Ascending aorta (tissue), 2 donors: ENCODE measurements around the gene CFAP74. TPM values are rescaled to one million over a fixed set of nuclear protein-coding genes. Genes with fewer than 3 reads are reported as not detected.
A peak's percentile ranks its signal among the peaks of the same experiment; 100 is the strongest.

Experiments
- DNase-seq, 2 donors: peaks; one replicate each; pipeline ENCODE4 v3.0.0-alpha.2; 2019; ENCODE audit warnings: low spot score in 2 of 2
- H3K27ac ChIP-seq, 2 donors: fragments of 200-600 bp; sonication (generic); one replicate each; pipeline ENCODE4 v1.5.1; 2016 to 2017; ENCODE audit warnings: mild to moderate bottlenecking in 1 of 2
- H3K27me3 ChIP-seq: fragments of 200-600 bp; sonication (generic); one replicate; pipeline ENCODE4 v1.5.1; 2017
- H3K36me3 ChIP-seq, 2 donors: fragments of 200-600 bp; sonication (generic); one replicate each; pipeline ENCODE4 v1.5.1; 2016
- H3K4me1 ChIP-seq, 2 donors: fragments of 200-600 bp; sonication (generic); one replicate each; pipeline ENCODE4 v1.5.1; 2016 to 2017; ENCODE audit warnings: mild to moderate bottlenecking in 1 of 2
- H3K4me3 ChIP-seq, 2 donors: fragments of 200-600 bp; sonication (generic); one replicate each; pipeline ENCODE4 v1.5.1; 2016 to 2017; ENCODE audit warnings: mild to moderate bottlenecking in 1 of 2
- H3K9me3 ChIP-seq, 2 donors: fragments of 200-600 bp; sonication (generic); one replicate each; pipeline ENCODE4 v1.5.1; 2016
- CTCF ChIP-seq, 3 experiments: fragments of 200-600 bp in 2 of 3; fragments of 450-650 bp in 1 of 3; sonication (generic) in 2 of 3; IDR thresholded peaks; one replicate each; pipeline ENCODE4 v1.5.1; 2016 to 2019; ENCODE audit warnings: antibody characterized with exemption in 3 of 3, mild to moderate bottlenecking in 1 of 3, moderate library complexity in 1 of 3
- intact Hi-C: fragments of 100-400 bp; cut with DNase I; formaldehyde crosslinking; loops from one replicate; pipeline ENCODE4 v1.15.1; 2023
- total RNA-seq: library from RNA; depleted of rRNA; stranded (reverse); fragments of >200 nt; gene quantifications from one replicate; pipeline ENCODE4 v1.1.0, GENCODE V29; 2016

Gene CFAP74
- total RNA-seq, 1 donor from 2014 or later: not detected

DNA sequence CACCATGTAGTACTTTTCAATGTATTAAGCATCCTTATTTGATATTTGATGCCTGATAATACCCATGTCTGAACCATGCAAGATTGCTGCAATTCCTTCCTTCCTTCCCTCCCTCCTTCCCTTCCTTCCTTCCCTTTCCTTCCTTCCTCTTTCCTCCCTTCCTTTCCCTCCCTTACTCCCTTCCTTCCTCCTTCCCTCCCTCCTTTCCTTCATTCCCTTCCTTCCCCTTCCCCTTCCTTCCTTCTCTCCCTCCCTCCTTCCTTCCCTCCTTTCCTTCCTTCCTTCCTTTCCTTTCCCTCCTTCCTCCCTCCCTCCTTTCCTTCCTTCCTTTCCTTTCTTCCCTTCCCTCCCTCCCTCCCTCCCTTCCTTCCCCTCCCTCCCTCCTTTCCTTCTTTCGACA lies 54.8 kb downstream of the CFAP74 start:
- no peak for DNase-seq
- no peak for TF ChIP-seq CTCF (IDR thresholded peaks at IDR 0.05)
- Histone ChIP-seq H3K4me3 (no peak overlapping the region), H3K4me1 (no peaks in the 10 kb centered on the region), H3K36me3 (no peaks in the 10 kb centered on the region), H3K9me3 (no peaks in the 10 kb centered on the region), H3K27me3 (no peaks in the 10 kb centered on the region), H3K27ac (no peak overlapping the region)
- intact Hi-C loops: loop anchor here (10.0 kb wide), 1 partner anchor 96 kb away; no protein-coding TSS in a partner anchor

DNA sequence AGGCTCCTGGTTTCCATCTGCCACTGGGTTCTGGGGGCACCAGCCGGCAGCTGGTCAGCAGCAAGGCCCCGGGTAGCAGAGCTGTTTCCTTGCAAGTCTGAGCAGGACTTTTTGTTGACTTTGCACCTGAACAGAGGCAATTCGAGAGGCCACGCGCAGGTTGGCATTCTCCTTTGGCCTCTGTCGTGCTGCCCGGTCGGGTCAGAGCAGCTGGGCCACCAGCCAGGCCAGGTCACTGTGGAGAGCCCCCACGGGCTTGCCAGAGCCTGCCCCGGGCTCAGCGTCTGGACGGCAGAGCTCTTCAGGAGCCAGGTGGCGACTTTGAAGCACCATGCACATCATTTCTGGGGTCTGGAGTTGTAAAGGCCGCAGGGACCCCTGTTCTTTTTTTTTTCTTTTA lies 56.1 kb downstream of the CFAP74 start:
- intact Hi-C loops: loop anchor here (10.0 kb wide), 1 partner anchor 97 kb away; no protein-coding TSS in a partner anchor
- no peaks in the 10 kb centered on the region for H3K36me3 ChIP-seq
- H3K4me3 ChIP-seq: no peak overlapping the region
- no peaks in the 10 kb centered on the region for H3K4me1 ChIP-seq
- no peak for TF ChIP-seq CTCF (IDR thresholded peaks at IDR 0.05)
- no peaks in the 10 kb centered on the region for H3K9me3 ChIP-seq
- H3K27ac ChIP-seq: no peak overlapping the region
- no peak for DNase-seq
- no peaks in the 10 kb centered on the region for H3K27me3 ChIP-seq

- no peak for DNase-seq
- intact Hi-C loops: loop anchor here (10.0 kb wide), 1 partner anchor 98 kb away; no protein-coding TSS in a partner anchor
- Histone ChIP-seq H3K4me1 (no peaks in the 10 kb centered on the region), H3K36me3 (no peaks in the 10 kb centered on the region), H3K9me3 (no peaks in the 10 kb centered on the region), H3K27ac (no peak overlapping the region), H3K27me3 (no peaks in the 10 kb centered on the region), H3K4me3 (no peak overlapping the region)
- no peak for TF ChIP-seq CTCF (IDR thresholded peaks at IDR 0.05)
Measured at GRCh38 chr1:1946540-1946939, 57.0 kb downstream of the CFAP74 start.

GRCh38 chr1:1945782-1946393 lies 57.7 kb downstream of the CFAP74 start:
- intact Hi-C loops: loop anchor here (2.0 to 10.0 kb wide), 2 partner anchors 99 to 229 kb away; no protein-coding TSS in a partner anchor
- no peaks in the 10 kb centered on the region for H3K27me3 ChIP-seq
- DNase-seq: no peak
- H3K9me3 ChIP-seq: no peaks in the 10 kb centered on the region
- H3K4me1 ChIP-seq: no peaks in the 10 kb centered on the region
- H3K4me3 ChIP-seq: no peak overlapping the region
- no peak overlapping the region for H3K27ac ChIP-seq
- H3K36me3 ChIP-seq: no peaks in the 10 kb centered on the region
- TF ChIP-seq CTCF (IDR thresholded peaks at IDR 0.05): no peak

DNA sequence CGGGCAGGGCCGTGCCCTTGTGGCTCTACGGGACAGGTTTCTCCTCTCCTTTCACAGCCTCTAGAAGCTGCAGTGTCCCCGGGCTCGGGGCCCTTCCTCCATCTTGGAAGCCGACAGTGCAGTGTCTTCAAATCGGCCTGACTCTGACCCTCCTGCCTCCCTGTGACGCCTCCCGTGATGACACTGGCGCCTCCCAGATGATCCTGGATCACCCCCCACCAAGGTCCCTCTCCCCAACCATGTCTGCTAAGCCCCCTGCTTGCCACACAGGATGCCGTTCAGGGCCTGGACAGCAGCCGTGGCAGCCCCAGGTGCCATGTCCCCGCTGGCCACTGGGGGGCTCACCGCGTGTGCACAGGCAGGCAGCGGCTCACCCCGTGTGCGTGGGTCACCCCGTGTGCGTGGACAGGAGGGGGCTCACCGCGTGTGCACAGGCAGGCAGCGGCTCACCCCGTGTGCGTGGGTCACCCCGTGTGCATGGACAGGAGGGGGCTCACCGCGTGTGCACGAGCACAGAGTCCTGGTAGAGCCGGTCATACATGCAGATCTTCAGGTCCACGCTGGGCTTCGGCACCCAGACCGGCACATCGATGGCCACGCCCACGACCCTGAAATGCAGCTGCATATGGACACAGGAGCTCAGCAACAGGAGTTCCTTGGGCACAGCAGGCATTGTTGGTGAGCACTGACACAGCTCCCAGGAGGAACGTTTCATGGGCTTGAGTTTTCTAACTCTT lies 59.6 kb downstream of the CFAP74 start:
- no peaks in the 10 kb centered on the region for H3K4me1 ChIP-seq
- no peaks in the 10 kb centered on the region for H3K36me3 ChIP-seq
- DNase-seq: no peak
- H3K27ac ChIP-seq: no peak overlapping the region
- peak overlapping the region in 1 of 2 donors; percentile 42 for H3K4me3 ChIP-seq
- H3K9me3 ChIP-seq: no peaks in the 10 kb centered on the region
- intact Hi-C loops: loop anchor here (2.0 to 10.0 kb wide), 2 partner anchors 101 to 231 kb away; no protein-coding TSS in a partner anchor
- TF ChIP-seq CTCF (IDR thresholded peaks at IDR 0.05): peak; percentile 68 to 83 (median 82)
- no peaks in the 10 kb centered on the region for H3K27me3 ChIP-seq
